K562 (cell line): ENCODE measurements around the gene XPO1. TPM values are rescaled to one million over a fixed set of nuclear protein-coding genes. Genes with fewer than 3 reads are reported as not detected.
A peak's percentile ranks its signal among the peaks of the same experiment; 100 is the strongest.

Experiments
- ATAC-seq: fragments of 200-7000 bp; cut with Tn5 transposase; 3 replicates; pipeline ENCODE4 v1.9.1; 2020; ENCODE audit warnings: moderate library complexity
- BruUV-seq: library from RNA; stranded (reverse); fragments of 400-500 nt; replicated peaks from 2 replicates; lab custom pipeline; 2021; lab: Mats Ljungman, UMichigan
- CTCF ChIA-PET: fragments of 300-600 bp; formaldehyde crosslinking; extraction: SDS; loops from one replicate; lab custom pipeline; 2021; ENCODE audit warnings: low intra/inter-chr PET ratio; lab: Yijun Ruan, JAX
- POLR2A ChIA-PET: fragments of 300-600, 350-650 bp; sonication (Branson Sonifier 250); formaldehyde crosslinking; extraction: SDS; loops from one replicate; lab custom pipeline; 2021; ENCODE audit warnings: antibody characterized with exemption, inconsistent platforms; lab: Yijun Ruan, JAX
- DNase-seq, 4 experiments: peaks; one replicate each; pipeline versions ENCODE4 v3.0.0 to v3.0.0-alpha.2; 2011 to 2018; ENCODE audit warnings: low spot score in 3 of 4, mixed read lengths in 3 of 4; ENCODE audit errors: extremely low read depth in 1 of 4
- FAIRE-seq: peaks from 2 replicates; lab custom pipeline; 2011; peaks lifted over from hg19 to GRCh38; lab: Jason Lieb, UNC
- H2AFZ ChIP-seq: 2 replicates; pipeline ENCODE4 v1.6.0; 2011; ENCODE audit warnings: low read depth, low read length, control low read depth, inconsistent platforms
- H3K27ac ChIP-seq: fragments of 200-600 bp; 3 replicates; pipeline ENCODE4 v1.8.0; 2011; ENCODE audit warnings: low read depth, mild to moderate bottlenecking, control low read depth, inconsistent platforms, low read length, moderate library complexity, mixed read lengths; ENCODE audit errors: extremely low read depth
- H3K27me3 ChIP-seq, 2 experiments: fragments of 300-600 bp in 1 of 2; 2 replicates in 1 of 2; 3 replicates in 1 of 2; pipeline versions ENCODE4 v1.6.0 to v1.8.0; 2011; ENCODE audit warnings: inconsistent platforms in 2 of 2, low read length in 2 of 2, mild to moderate bottlenecking in 1 of 2, mixed read lengths in 1 of 2, moderate library complexity in 1 of 2; ENCODE audit not compliant: control insufficient read depth in 2 of 2, insufficient read depth in 2 of 2
- H3K36me3 ChIP-seq: fragments of 300-600 bp; 3 replicates; pipeline ENCODE4 v1.8.0; 2011; ENCODE audit warnings: mild to moderate bottlenecking, low read length, inconsistent platforms; ENCODE audit not compliant: control insufficient read depth, insufficient read depth
- H3K4me1 ChIP-seq, 2 experiments: fragments of 200-600 bp in 1 of 2; replicated peaks in 1 of 2; 2 replicates in 1 of 2; 3 replicates in 1 of 2; pipeline versions ENCODE4 v1.5.1 to v1.8.0; 2011; ENCODE audit warnings: inconsistent platforms in 2 of 2, low read length in 2 of 2, mild to moderate bottlenecking in 1 of 2, mixed read lengths in 1 of 2, moderate library complexity in 1 of 2; ENCODE audit not compliant: control insufficient read depth in 2 of 2, insufficient read depth in 2 of 2
- H3K4me2 ChIP-seq: 2 replicates; pipeline ENCODE4 v1.6.1; 2011; ENCODE audit warnings: low read length, control low read depth, inconsistent platforms, mixed read lengths; ENCODE audit not compliant: insufficient read depth
- H3K4me3 ChIP-seq: fragments of 200-600 bp; sonication (generic), shearing (Covaris generic); 2 replicates; pipeline ENCODE4 v1.5.1; 2016; ENCODE audit warnings: control low read depth, inconsistent platforms
- H3K79me2 ChIP-seq: fragments of 200-600 bp; 3 replicates; pipeline ENCODE4 v1.8.0; 2011; ENCODE audit warnings: low read length, inconsistent platforms; ENCODE audit not compliant: control insufficient read depth, insufficient read depth
- H3K9ac ChIP-seq, 2 experiments: 2 replicates each; pipeline versions ENCODE4 v1.6.0 to v1.6.1; 2011; ENCODE audit warnings: low read depth in 2 of 2, low read length in 2 of 2, control low read depth in 1 of 2, inconsistent platforms in 1 of 2, mild to moderate bottlenecking in 1 of 2, mixed read lengths in 1 of 2; ENCODE audit not compliant: insufficient read depth in 1 of 2
- H3K9me1 ChIP-seq: one replicate; pipeline ENCODE4 v1.6.0; 2011; ENCODE audit warnings: inconsistent platforms, mild to moderate bottlenecking, low read length, moderate library complexity; ENCODE audit not compliant: control insufficient read depth, insufficient read depth
- H3K9me3 ChIP-seq: replicated peaks from 2 replicates; pipeline ENCODE4 v1.5.1; 2011; ENCODE audit warnings: low read depth, low read length, inconsistent platforms; ENCODE audit not compliant: control insufficient read depth, insufficient read depth
- H4K20me1 ChIP-seq: replicated peaks from 2 replicates; pipeline ENCODE4 v1.6.1; 2011; ENCODE audit warnings: low read length, inconsistent platforms, mixed read lengths; ENCODE audit not compliant: control insufficient read depth, insufficient read depth
- CAMTA2 ChIP-seq: fragments of 250-450 bp; sonication (Bioruptor Pico); conservative IDR thresholded peaks from 2 replicates; pipeline ENCODE4 v1.5.1; 2022
- DIDO1 ChIP-seq: fragments of 450-650 bp; IDR thresholded peaks from 2 replicates; pipeline ENCODE4 v1.6.1; 2016; ENCODE audit warnings: low read depth, missing biosample characterization, missing genetic modification characterization
- DMBX1 ChIP-seq: fragments of 250-450 bp; sonication (Bioruptor Pico); IDR thresholded peaks from 2 replicates; pipeline ENCODE4 v1.8.0; 2022; ENCODE audit warnings: inconsistent platforms, mild to moderate bottlenecking, moderate library complexity, borderline replicate concordance
- EGR1 ChIP-seq: fragments of 450-650 bp; conservative IDR thresholded peaks from 2 replicates; pipeline ENCODE4 v1.6.1; 2017; ENCODE audit warnings: mild to moderate bottlenecking
- ETS2 ChIP-seq: IDR thresholded peaks from 2 replicates; pipeline ENCODE4 v1.6.1; 2016; ENCODE audit warnings: borderline replicate concordance, missing genetic modification characterization, mild to moderate bottlenecking, moderate library complexity, missing compliant biosample characterization; ENCODE audit not compliant: poor library complexity, severe bottlenecking
- FOXJ3 ChIP-seq: sonication (generic); formaldehyde crosslinking; IDR thresholded peaks from 2 replicates; pipeline ENCODE4 v1.4.0; 2020; ENCODE audit warnings: mild to moderate bottlenecking, missing genetic modification reagents
- GATAD2A ChIP-seq: fragments of 450-650 bp; IDR thresholded peaks from 2 replicates; pipeline ENCODE4 v1.6.1; 2017
- L3MBTL2 ChIP-seq: fragments of 450-650 bp; IDR thresholded peaks from 2 replicates; pipeline ENCODE4 v1.6.1; 2016; ENCODE audit warnings: mild to moderate bottlenecking, moderate library complexity
- MECOM ChIP-seq: fragments of 250-450 bp; sonication (Bioruptor Pico); IDR thresholded peaks from 2 replicates; pipeline ENCODE4 v1.8.0; 2022; ENCODE audit warnings: inconsistent platforms
- NFXL1 ChIP-seq: fragments of 450-650 bp; formaldehyde crosslinking; IDR thresholded peaks from 2 replicates; pipeline ENCODE4 v1.4.0; 2021; ENCODE audit warnings: mild to moderate bottlenecking
- NR4A1 ChIP-seq, 2 experiments: fragments of 250-450 bp in 1 of 2; fragments of 450-650 bp in 1 of 2; sonication (Bioruptor Pico) in 1 of 2; IDR thresholded peaks; 2 replicates each; pipeline versions ENCODE4 v1.4.0 to v1.6.1; 2016 to 2020; ENCODE audit warnings: mild to moderate bottlenecking in 2 of 2, missing compliant biosample characterization in 1 of 2, missing genetic modification characterization in 1 of 2, moderate library complexity in 1 of 2
- POLR2AphosphoS5 ChIP-seq: IDR thresholded peaks from 2 replicates; pipeline ENCODE4 v1.6.1; 2011; ENCODE audit warnings: mild to moderate bottlenecking, low read depth, low read length, moderate library complexity; ENCODE audit not compliant: control insufficient read depth, insufficient read depth
- SNRNP70 ChIP-seq: fragments of 200-400 bp; formaldehyde crosslinking; optimal IDR thresholded peaks from 2 replicates; pipeline ENCODE3; 2017; ENCODE audit warnings: low read depth, low read length
- YBX1 ChIP-seq: fragments of 450-650 bp; IDR thresholded peaks from 2 replicates; pipeline ENCODE4 v1.7.1; 2016; ENCODE audit warnings: mild to moderate bottlenecking
- ZNF197 ChIP-seq: fragments of 200-800 bp; sonication (Bioruptor generic); IDR thresholded peaks from 2 replicates; pipeline ENCODE4 v1.6.1; 2016; ENCODE audit warnings: low read depth, missing genetic modification characterization, missing compliant biosample characterization
- ZNF398 ChIP-seq: fragments of 250-450 bp; sonication (Bioruptor Pico); IDR thresholded peaks from 2 replicates; pipeline ENCODE4 v1.8.0; 2021; ENCODE audit warnings: moderate library complexity, mild to moderate bottlenecking, inconsistent platforms
- ZNF592 ChIP-seq: fragments of 450-650 bp; IDR thresholded peaks from 2 replicates; pipeline ENCODE4 v1.6.1; 2017; ENCODE audit warnings: antibody characterized with exemption, mild to moderate bottlenecking
- WGBS: fragments of 100-300 bp; shearing (Covaris generic); methylation state at CpG from one replicate; pipeline ENCODE4 v1.1.6; 2016; ENCODE audit warnings: low coverage, mixed read lengths; ENCODE audit not compliant: insufficient coverage; ENCODE audit errors: missing lambda C conversion rate; 5-methylcytosine and 5-hydroxymethylcytosine counted together
- in situ Hi-C: fragments of 300-500 bp; cut with MboI; formaldehyde crosslinking; loops from 4 replicates; pipeline ENCODE4 v1.15.0; 2018; ENCODE audit warnings: inconsistent platforms, mixed read lengths
- intact Hi-C: fragments of 100-400 bp; cut with micrococcal nuclease; formaldehyde crosslinking; loops from 2 replicates; pipeline ENCODE4 v1.14.2; 2022
- polyA plus RNA-seq, 8 experiments: library from polyadenylated mRNA; depleted of rRNA in 4 of 8; stranded (reverse) in 5 of 8; unstranded in 3 of 8; fragments of >200 nt; fragmentation: Nextera tagmentation in 2 of 8; fragmentation: Illumina TruSeq in 1 of 8; extraction: Ambion mirVana in 2 of 8; extraction: Trizol in 1 of 8; gene quantifications; 2 replicates each; pipeline versions ENCODE4 v1.2.1 to v1.2.3, GENCODE V29; 2011 to 2014; ENCODE audit warnings: inconsistent platforms in 1 of 8, missing spikeins in 1 of 8
- total RNA-seq, 7 experiments: library from RNA; depleted of rRNA in 6 of 7; stranded (reverse); fragments of >200 nt in 6 of 7; fragmentation: Illumina TruSeq in 2 of 7; extraction: Trizol in 2 of 7; gene quantifications; 2 replicates each; pipeline versions ENCODE4 v1.2.1 to v1.2.3, GENCODE V29; 2011 to 2021; ENCODE audit warnings: low replicate concordance in 1 of 7

XPO1 gene
- total and polyA plus RNA-seq, 9 of the 15 experiments (the other 6 are each of a cell fraction or from before 2014, with no cell fraction given) = 86.2 to 307 (median 216) TPM

DNA sequence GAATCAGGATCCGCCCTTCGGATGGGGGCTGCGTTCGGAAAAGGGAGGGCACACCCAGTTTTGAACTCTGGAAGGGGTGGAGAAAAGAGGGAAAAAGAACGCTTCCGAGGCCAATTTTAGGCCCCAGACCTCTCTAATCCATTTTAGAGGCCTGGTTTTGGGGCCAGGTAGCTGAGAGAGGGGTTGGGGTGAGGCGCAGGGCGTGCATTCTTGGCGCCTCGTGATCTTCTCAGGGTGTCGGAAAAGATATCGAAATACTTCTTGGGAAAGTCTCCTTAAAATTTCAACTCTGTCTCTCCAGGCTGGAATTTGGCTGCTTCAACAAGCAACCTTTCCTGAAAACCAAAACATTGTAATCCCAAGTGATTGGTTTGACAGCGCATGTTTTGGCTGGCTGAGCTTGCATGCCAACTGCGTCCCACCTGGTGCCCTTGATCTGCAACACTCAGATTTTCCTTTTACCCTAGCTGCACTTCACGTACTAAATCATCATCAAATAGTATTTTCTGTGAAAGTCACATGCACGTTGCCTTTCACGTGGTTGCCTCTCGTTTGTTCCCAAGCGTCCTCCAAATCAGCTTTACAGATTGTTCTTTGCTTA lies 864 bp upstream of the XPO1 start:
- peaks cover 6% of the 10 kb centered on the region; the same call in 1 of the 3 replicates for H3K36me3 ChIP-seq
- H3K27ac ChIP-seq = peak overlapping the region; percentile 98
- TSS peak; percentile 89 for BruUV-seq
- intact Hi-C loops (loop anchor here (1.0 to 5.0 kb wide), 4 partner anchors 81 to 350 kb away; partner anchors contain the start of gene CCT4), in situ Hi-C loops (no loop called here)
- H3K27me3 ChIP-seq = no peaks in the 10 kb centered on the region
- peaks cover 25% of the 10 kb centered on the region for H4K20me1 ChIP-seq
- H3K4me1 ChIP-seq = peaks cover 16 to 25% of the 10 kb centered on the region in 2 experiments
- FAIRE-seq (peak; percentile 54), DNase-seq (peak in 1 of 4 experiments; percentile 45), ATAC-seq (no peak)
- H3K79me2 ChIP-seq = peaks cover 45% of the 10 kb centered on the region
- WGBS = 4% methylated on average over 19 of the region's 19 CpGs
- H3K9ac ChIP-seq = peak overlapping the region; percentile 95 to 99
- H3K9me3 ChIP-seq = no peaks in the 10 kb centered on the region
- peak overlapping the region; percentile 83 for H3K4me2 ChIP-seq
- POLR2A ChIA-PET = interaction anchor here (0.7 to 1.9 kb wide), 9 partner anchors 12 to 361 kb away, joined by 3 to 7 read pairs (median 3); no protein-coding TSS in a partner anchor
- CTCF ChIA-PET = no interaction called here
- H3K4me3 ChIP-seq = peak overlapping the region; percentile 76
- H3K9me1 ChIP-seq = no peaks in the 10 kb centered on the region
- peak overlapping the region; percentile 95 for H2AFZ ChIP-seq
- TF ChIP-seq NFXL1 (no peak), ETS2 (tag) (no peak), ZNF197 (CRISPR knock-in tag) (peak; percentile 52; the same call in 1 of the 2 replicates), L3MBTL2 (peak; percentile 81; the same call in 1 of the 2 replicates), MECOM (CRISPR knock-in tag) (no peak), DMBX1 (CRISPR knock-in tag) (peak; percentile 13; the same call in 1 of the 2 replicates), FOXJ3 (CRISPR knock-in tag) (no peak), CAMTA2 (CRISPR knock-in tag) (no peak), NR4A1 (CRISPR knock-in tag; IDR thresholded peaks at IDR 0.05) (0 out of 2 replicates have a peak, but pooled peaks have one; percentile 17), NR4A1 (tag; IDR thresholded peaks at IDR 0.05) (peak; percentile 47; the same call in 1 of the 2 replicates), GATAD2A (no peak; the same call in 1 of the 2 replicates), POLR2AphosphoS5 (no peak; the same call in none of the 2 replicates), ZNF592 (peak; percentile 91), EGR1 (no peak), SNRNP70 (no peak), DIDO1 (tag) (no peak), ZNF398 (no peak), YBX1 (no peak)
